ENCODE data around the gene TCERG1L.

Gene TCERG1L

DNA sequence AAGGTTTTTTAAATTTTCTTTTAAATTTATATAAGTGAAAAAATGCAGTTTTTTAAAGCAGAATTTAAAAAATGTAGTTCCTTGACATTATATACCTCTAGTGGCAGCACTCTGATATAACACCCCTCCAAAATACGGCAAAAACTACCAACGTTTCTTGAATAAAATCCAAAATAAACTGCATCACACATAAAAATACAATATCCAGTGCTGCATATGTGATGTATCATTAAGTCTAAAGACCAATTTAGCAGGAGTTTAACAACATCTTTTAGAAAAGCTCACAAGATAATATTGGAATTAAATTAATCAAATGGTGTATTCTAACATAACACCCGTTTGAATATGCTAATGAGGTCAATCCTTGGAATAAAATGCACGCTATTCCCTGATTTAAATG is 1.4 kb downstream of the TCERG1L start:
- no peak for DNase-seq (ENCODE audit: extremely low read depth, insufficient read length)
- Histone ChIP-seq H3K36me3 (ENCODE audit: control insufficient read depth, insufficient read depth, low read length) (no peaks in the 10 kb centered on the region), H3K4me3 (replicated peaks; ENCODE audit: low read depth, low read length) (no peak overlapping the region), H3K27me3 (replicated peaks; ENCODE audit: control insufficient read depth, insufficient read depth, low read length) (no peaks in the 10 kb centered on the region)
- TF ChIP-seq, protein P1, sequence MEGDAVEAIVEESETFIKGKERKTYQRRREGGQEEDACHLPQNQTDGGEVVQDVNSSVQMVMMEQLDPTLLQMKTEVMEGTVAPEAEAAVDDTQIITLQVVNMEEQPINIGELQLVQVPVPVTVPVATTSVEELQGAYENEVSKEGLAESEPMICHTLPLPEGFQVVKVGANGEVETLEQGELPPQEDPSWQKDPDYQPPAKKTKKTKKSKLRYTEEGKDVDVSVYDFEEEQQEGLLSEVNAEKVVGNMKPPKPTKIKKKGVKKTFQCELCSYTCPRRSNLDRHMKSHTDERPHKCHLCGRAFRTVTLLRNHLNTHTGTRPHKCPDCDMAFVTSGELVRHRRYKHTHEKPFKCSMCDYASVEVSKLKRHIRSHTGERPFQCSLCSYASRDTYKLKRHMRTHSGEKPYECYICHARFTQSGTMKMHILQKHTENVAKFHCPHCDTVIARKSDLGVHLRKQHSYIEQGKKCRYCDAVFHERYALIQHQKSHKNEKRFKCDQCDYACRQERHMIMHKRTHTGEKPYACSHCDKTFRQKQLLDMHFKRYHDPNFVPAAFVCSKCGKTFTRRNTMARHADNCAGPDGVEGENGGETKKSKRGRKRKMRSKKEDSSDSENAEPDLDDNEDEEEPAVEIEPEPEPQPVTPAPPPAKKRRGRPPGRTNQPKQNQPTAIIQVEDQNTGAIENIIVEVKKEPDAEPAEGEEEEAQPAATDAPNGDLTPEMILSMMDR (IDR thresholded peaks at IDR 0.05; ENCODE audit: insufficient read depth, low read length, poor library complexity, severe bottlenecking) = no peak

DNA sequence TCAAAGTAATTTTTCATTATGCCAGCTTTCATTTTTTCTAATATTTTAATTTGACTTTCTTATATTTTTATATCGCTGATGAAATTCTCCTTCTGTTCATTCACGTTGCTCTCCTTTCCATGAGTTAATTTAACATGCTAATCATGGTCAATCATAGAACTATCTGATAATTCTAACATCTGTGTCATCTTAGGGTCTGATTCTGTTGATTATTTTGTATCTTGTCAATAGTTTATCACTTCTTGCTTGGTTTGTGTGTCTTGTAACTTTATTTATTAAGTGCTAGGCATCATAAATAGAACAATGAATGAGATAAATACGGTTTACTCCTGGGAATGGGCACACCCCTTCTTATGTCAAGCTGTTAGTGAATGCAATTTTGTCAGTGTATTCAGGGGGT is 11.0 kb downstream of the TCERG1L start:
- TF ChIP-seq, protein P1 (IDR thresholded peaks at IDR 0.05; ENCODE audit: insufficient read depth, low read length, poor library complexity, severe bottlenecking) = no peak
- no peak for DNase-seq (ENCODE audit: extremely low read depth, insufficient read length)
- no peaks in the 10 kb centered on the region for H3K36me3 ChIP-seq (ENCODE audit: control insufficient read depth, insufficient read depth, low read length)
- no peaks in the 10 kb centered on the region for H3K27me3 ChIP-seq (replicated peaks; ENCODE audit: control insufficient read depth, insufficient read depth, low read length)
- H3K4me3 ChIP-seq (replicated peaks; ENCODE audit: low read depth, low read length) = no peak overlapping the region

GRCh38 chr10:131290781-131291180 is 20.7 kb downstream of the TCERG1L start:
- H3K4me3 ChIP-seq (replicated peaks; ENCODE audit: low read depth, low read length) = no peak overlapping the region
- no peak for DNase-seq (ENCODE audit: extremely low read depth, insufficient read length)
- no peaks in the 10 kb centered on the region for H3K36me3 ChIP-seq (ENCODE audit: control insufficient read depth, insufficient read depth, low read length)
- TF ChIP-seq, protein P1 (IDR thresholded peaks at IDR 0.05; ENCODE audit: insufficient read depth, low read length, poor library complexity, severe bottlenecking) = no peak
- no peaks in the 10 kb centered on the region for H3K27me3 ChIP-seq (replicated peaks; ENCODE audit: control insufficient read depth, insufficient read depth, low read length)

- TF ChIP-seq, protein P1 (IDR thresholded peaks at IDR 0.05; ENCODE audit: insufficient read depth, low read length, poor library complexity, severe bottlenecking) = no peak
- no peak for DNase-seq (ENCODE audit: extremely low read depth, insufficient read length)
- Histone ChIP-seq H3K4me3 (replicated peaks; ENCODE audit: low read depth, low read length) (no peak overlapping the region), H3K27me3 (replicated peaks; ENCODE audit: control insufficient read depth, insufficient read depth, low read length) (no peaks in the 10 kb centered on the region), H3K36me3 (ENCODE audit: control insufficient read depth, insufficient read depth, low read length) (no peaks in the 10 kb centered on the region)
Observed at GRCh38 chr10:131288648-131289047, 22.9 kb downstream of the TCERG1L start.

- Histone ChIP-seq H3K27me3 (replicated peaks; ENCODE audit: control insufficient read depth, insufficient read depth, low read length) (no peaks in the 10 kb centered on the region), H3K36me3 (ENCODE audit: control insufficient read depth, insufficient read depth, low read length) (no peaks in the 10 kb centered on the region), H3K4me3 (replicated peaks; ENCODE audit: low read depth, low read length) (no peak overlapping the region)
- no peak for DNase-seq (ENCODE audit: extremely low read depth, insufficient read length)
- TF ChIP-seq, protein P1 (IDR thresholded peaks at IDR 0.05; ENCODE audit: insufficient read depth, low read length, poor library complexity, severe bottlenecking) = no peak
Observed at GRCh38 chr10:131282961-131283360, 28.6 kb downstream of the TCERG1L start.

DNA sequence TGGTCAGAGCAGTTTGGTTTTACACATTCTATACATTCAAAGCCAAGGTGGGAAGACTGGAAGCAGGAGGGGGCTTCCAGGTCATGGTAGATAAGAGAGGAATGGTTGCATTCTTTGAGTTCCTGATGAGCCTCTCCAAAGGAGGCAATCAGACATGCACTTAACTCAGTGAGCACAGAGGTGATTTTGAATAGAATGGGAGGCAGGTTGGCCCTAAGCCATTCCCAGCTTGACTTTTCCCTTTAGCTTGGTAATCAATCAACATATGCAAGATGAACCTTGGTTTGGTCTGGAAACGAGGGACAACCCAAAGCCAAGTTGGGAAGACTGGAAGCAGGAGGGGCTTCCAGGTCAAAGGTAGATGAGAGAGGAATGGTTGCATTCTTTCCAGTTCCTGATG is 31.4 kb downstream of the TCERG1L start:
- TF ChIP-seq, protein P1 (IDR thresholded peaks at IDR 0.05; ENCODE audit: insufficient read depth, low read length, poor library complexity, severe bottlenecking) = no peak
- Histone ChIP-seq H3K27me3 (replicated peaks; ENCODE audit: control insufficient read depth, insufficient read depth, low read length) (no peaks in the 10 kb centered on the region), H3K36me3 (ENCODE audit: control insufficient read depth, insufficient read depth, low read length) (no peaks in the 10 kb centered on the region), H3K4me3 (replicated peaks; ENCODE audit: low read depth, low read length) (no peak overlapping the region)
- no peak for DNase-seq (ENCODE audit: extremely low read depth, insufficient read length)
